Kidney epithelial cell (primary cell): ENCODE results near the gene ACOT7. TPM values are rescaled to one million over a fixed set of nuclear protein-coding genes. Genes with fewer than 3 reads are reported as not detected.

ENCODE experiments used
- DNase-seq: peaks from one replicate; pipeline ENCODE4 v3.0.0-alpha.2; 2010; ENCODE audit warnings: low read depth
- H3K27me3 ChIP-seq: 2 replicates; pipeline ENCODE4 v1.6.0; 2011; ENCODE audit warnings: low read length; ENCODE audit not compliant: control insufficient read depth, insufficient read depth
- H3K36me3 ChIP-seq: 2 replicates; pipeline ENCODE4 v1.5.1; 2011; ENCODE audit warnings: low read length; ENCODE audit not compliant: control insufficient read depth, insufficient read depth
- H3K4me3 ChIP-seq: 2 replicates; pipeline ENCODE4 v1.5.1; 2011; ENCODE audit warnings: low read depth, mild to moderate bottlenecking, control low read depth, low read length
- CTCF ChIP-seq: IDR thresholded peaks from 2 replicates; pipeline ENCODE4 v1.5.1; 2011; ENCODE audit warnings: mild to moderate bottlenecking, moderate library complexity, low read length, control low read depth, inconsistent platforms; ENCODE audit not compliant: insufficient read depth, poor library complexity, severe bottlenecking
- total RNA-seq: library from RNA; depleted of rRNA; stranded (reverse); fragments of >200 nt; gene quantifications from 2 replicates; pipeline ENCODE4 v1.2.3, GENCODE V29; 2015

The ACOT7 gene
- total RNA-seq, 1 donor from 2014 or later = 79.8 TPM

- no peak for DNase-seq
- TF ChIP-seq CTCF = no peak
- no peak overlapping the region for H3K4me3 ChIP-seq
- no peaks in the 10 kb centered on the region for H3K27me3 ChIP-seq
- H3K36me3 ChIP-seq = no peaks in the 10 kb centered on the region
These were observed 90.1 kb downstream of the ACOT7 start for GRCh38 chr1:6303397-6304012.

GRCh38 chr1:6302568-6302967, 91.0 kb downstream of the ACOT7 start:
- Histone ChIP-seq H3K27me3 (no peaks in the 10 kb centered on the region), H3K4me3 (no peak overlapping the region), H3K36me3 (no peaks in the 10 kb centered on the region)
- TF ChIP-seq CTCF = no peak
- no peak for DNase-seq

- TF ChIP-seq CTCF = no peak
These were observed 92.0 kb downstream of the ACOT7 start for GRCh38 chr1:6301526-6301925.

GRCh38 chr1:6300342-6301048, 93.1 kb downstream of the ACOT7 start:
- Histone ChIP-seq H3K27me3 (no peaks in the 10 kb centered on the region), H3K4me3 (no peak overlapping the region), H3K36me3 (no peaks in the 10 kb centered on the region)
- no peak for TF ChIP-seq CTCF
- no peak for DNase-seq

More at GRCh38 chr1:6301526-6301925, 92.0 kb downstream of the ACOT7 start:
- no peak for DNase-seq
- no peak overlapping the region for H3K4me3 ChIP-seq
- no peaks in the 10 kb centered on the region for H3K36me3 ChIP-seq
- H3K27me3 ChIP-seq = no peaks in the 10 kb centered on the region

- Histone ChIP-seq H3K27me3 (no peaks in the 10 kb centered on the region), H3K36me3 (no peaks in the 10 kb centered on the region), H3K4me3 (no peak overlapping the region)
- TF ChIP-seq CTCF = no peak
- DNase-seq = no peak
These were observed 93.9 kb downstream of the ACOT7 start for GRCh38 chr1:6299557-6300165.
